Fibroblast of skin of left biceps (primary cell): ENCODE data around the gene CRYBG1.

Experiments
- DNase-seq, 2 experiments: peaks; one replicate each; pipeline ENCODE4 v3.0.0-alpha.2; 2013; ENCODE audit warnings: low read depth in 2 of 2

Gene CRYBG1

DNA sequence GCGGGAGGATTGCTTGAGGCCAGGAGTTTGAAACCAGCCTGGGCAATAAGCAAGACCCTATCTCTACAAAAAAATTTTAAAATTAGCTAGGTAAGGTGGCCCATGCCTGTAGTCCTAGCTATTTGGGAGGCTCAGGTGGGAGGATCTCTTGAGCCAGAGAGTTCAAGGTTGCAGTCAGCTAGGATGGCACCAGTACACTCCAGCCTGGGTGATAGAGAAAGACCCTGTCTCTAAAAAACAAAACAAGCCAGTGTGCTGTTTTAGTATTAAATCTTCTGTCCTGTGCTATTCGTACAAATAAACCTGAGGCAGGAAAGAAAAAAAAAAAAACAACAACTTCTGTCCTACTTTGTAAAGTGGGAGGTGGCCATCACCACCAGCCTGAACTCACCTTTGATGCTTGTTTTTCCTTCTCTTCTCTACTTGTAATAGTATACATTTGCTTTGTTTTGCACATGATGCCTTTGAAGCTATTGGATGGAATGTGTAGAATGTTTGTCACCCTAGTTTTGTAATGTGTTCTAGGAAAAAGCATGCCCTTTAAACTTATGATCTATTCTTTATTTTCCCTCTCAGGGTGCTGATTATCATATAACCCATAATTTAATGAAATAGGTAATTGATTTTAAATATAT is 102.5 kb downstream of the CRYBG1 start:
- DNase-seq = no peak

DNA sequence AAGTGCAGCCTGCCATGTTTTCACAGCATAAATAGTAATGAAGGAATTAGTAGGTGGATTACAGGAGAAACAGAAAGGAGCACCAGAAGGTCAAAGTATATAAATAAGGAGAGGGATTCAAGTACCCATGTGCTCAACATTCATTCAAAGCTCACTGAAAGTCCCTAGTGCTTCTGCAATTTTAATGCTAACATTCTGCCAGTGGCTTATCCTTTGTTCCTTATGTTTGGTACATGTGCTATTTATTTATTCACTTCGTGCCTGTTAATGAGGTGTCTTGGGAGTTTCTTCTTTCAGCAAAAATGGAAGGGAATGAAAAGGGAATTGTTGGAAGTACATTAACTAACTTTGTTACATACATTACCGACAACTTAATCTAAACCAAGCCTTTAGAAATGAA is 105.7 kb downstream of the CRYBG1 start:
- no peak for DNase-seq

DNA sequence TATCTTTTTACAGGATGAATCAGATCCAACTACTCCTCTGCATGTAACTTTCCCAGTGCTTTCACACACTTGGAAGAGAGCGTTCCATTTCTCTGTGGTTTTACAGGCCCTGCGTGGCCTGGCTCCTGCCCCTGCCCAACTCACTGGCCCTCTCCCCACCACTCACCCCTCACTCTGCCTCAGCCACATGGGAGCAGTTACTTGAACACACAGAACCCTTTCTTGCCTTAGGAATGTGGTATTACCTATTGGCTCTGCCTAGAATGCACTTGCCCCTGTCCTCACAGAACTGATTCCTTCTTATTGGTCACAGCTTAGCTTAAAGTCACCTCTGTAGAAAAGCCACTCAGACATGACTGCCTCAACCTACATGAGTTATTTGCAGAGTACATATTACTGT is 108.4 kb downstream of the CRYBG1 start:
- DNase-seq = no peak

DNA sequence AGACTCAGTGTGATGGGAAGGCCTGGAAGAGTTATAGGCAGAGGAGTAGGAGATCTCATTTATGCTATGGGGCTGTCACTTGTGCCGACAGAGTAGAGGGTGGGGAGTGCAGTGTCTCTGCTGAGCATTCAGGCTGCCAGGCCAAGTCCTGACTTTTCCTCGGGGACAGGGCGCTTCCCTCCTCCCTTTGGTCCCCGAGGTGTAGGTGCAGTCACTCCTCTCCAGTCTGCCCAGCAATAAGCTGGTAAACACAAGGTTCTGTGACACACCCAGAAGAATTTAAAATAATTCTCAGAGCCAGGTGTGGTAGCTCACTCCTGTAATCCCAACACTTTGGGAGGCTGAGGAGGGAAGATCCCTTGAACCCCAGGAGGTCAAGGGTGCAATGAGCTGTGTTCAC is 109.4 kb downstream of the CRYBG1 start:
- no peak for DNase-seq

DNA sequence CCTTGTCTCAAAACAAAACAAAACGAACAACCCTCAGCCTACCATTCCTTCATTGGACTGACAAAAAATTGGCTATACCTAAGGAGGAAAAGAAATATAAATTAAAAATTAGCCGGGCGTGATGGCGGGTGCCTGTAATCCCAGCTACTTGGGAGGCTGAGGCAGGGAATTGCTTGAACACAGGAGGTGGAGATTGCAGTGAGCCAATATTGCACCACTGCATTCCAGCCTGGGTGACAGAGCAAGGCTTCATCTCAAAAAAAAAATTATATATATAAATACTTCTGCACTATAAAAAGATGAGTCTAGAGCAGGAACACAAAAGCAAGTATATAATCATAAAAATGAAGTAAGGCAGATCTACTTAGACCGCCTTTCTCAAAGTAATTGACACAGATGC is 109.8 kb downstream of the CRYBG1 start:
- no peak for DNase-seq

DNA sequence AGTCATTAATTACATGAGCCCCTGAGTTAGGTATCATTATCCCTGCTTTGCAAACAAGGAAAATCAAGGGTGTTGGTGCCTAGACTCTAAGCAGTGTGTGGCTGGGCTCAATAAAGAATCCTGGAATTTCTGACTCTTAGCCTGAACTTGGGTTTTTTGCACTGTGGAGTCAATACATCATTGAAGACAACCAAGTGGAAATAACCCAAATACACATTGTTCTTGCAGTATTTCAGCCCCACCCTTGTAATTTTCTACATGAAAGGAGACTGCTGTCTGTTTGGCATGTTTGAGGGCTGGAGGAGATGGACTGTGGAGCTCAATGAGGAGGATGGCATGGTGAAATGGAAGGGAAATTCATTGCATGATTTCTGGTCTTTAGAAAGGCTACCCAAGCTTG is 110.3 kb downstream of the CRYBG1 start:
- DNase-seq = no peak

DNA sequence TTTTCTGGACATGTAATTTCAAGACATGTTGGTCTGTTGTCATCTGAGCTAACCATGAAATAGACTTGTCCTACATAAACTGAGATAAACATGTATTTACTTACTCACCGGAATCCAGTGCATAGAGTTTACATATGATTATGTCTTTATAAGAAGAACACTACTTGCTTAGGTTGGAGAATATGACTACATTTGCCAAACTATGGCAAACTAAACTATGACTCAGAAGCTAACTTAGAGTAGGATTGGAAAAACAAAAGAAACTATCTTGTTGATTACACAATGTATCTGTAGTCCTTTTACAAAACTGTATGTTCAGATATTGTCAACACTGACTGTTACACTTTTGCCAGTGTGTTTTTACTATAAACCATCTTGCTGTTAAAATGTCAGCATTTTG is 113.3 kb downstream of the CRYBG1 start:
- no peak for DNase-seq

DNA sequence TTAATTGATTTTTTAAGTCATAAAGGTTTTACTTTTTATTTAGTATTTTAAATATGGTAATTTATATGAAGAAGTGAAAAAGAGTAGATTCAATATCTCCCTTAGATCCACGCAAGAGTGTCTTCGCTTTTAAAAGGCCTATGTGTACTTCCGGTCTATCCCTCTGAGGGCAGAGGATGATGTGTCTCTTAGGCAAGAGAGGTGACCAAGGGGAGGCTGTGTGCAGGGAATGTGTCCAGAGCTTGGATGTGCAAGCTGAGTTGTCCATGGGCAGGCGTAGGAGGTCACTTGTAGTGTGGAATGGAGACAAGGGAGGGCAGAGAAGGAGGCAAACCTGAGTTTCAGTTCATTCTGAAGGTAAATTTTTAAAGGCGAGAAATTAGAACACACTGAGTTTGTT is 113.9 kb downstream of the CRYBG1 start:
- no peak for DNase-seq

DNA sequence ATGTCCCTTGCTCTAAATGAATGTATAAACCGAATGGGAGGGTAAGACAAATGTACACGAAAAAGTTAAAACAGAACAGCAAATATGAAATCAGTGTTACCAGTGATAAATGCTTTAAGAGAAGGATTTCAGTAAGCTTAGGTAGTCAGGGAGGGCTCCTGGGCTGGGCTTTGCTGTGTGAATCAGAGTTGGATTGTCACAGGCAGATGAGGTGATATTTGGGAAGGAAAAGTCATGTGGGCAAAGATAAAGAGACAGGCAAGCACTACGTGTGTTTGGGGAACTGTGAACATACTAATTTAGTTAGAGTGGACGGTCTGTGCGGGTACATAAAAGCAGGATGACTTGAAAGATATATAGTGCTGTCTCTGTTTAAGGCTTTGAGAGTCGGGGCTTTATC is 114.8 kb downstream of the CRYBG1 start:
- DNase-seq = no peak

DNA sequence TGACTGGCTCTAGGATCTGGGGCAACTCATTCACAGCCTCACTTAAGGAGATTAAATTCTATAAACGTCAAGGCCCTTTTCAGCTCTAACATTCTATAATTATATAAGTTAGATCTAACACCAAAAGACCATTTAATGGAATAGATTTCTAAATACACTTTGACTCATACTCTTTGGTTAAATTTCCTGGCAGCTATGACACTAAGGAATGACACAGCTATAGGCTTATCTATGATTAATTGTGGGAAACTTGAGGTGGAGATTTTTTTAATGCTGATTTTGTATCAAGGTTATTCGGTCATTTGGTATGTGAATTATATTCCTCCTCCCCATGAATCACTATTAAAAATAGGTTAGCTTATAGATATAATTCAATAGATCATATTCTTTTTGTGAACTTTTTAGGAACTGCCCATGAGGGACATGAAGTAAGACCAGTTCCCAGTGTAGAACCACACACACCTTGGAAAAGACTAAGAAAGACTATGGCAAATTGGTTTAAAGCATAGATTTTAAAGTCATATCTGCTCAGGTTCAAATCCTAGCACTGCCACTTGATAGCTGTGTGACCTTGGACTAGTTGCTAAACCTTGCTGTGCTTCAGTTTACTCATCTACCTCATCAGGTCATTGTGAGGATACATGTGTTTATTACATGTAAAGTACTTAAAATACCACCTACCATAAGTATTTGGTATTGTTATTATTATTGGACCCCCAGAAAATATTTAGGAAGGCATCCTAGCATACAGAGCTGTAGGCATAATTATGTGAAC is 116.0 kb downstream of the CRYBG1 start:
- peak; percentile 62 to 66 for DNase-seq

DNA sequence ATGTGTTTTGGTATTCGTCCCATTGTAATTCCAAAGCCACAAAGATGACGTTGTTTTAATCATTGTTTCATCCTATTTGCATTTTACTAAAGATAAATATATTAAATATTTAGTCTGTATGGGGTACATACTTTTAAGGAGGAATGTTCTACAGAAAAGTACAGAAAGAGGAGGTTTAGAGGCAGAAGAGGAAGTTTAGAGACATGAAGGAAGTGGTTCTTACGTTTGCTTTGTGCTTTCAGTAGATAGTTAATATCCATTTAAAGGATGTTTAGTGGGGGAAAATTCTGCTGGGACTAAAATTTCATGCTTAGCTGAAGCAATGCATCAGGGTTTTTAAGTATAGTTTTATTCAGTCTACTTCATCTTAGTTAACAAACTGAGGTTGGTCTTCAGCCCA is 116.6 kb downstream of the CRYBG1 start:
- DNase-seq = no peak

DNA sequence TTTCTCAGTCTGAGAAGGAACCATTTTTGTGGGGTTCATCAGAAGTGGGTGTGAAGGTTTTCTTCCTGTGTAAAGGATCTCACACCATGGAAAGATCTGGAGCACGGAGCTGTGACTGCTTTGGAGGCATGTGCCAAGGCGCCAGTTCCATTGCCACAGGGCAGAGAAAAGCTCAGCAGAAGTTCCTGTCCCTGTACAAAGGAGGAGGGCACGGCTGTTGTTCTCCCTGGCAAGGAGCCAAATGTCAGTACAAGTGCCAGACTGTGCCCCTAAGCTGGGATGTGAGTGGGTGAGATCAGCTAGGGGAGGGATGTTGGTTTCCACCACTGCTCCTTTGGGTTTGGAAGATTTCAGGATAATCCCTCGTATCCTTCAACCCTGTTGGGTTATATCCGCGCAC is 117.3 kb downstream of the CRYBG1 start:
- DNase-seq = no peak

DNA sequence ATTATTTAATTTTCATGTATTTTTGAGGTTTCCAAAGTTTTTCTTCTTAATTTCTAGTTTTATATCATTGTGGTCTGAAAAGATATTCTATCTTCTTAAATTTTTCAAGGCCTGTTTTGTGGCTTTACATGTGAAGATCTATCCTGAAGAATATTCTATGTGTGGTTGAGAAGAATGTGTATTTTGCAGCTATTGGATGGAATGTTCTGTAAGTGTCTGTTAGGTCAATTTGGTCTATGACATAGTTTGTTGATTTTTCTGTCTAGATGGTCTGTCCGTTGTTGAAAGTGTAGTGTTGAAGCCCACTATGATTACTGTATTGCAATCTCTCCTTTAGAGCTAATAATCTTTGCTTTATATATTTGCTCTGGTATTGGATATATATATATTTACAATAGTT is 125.7 kb downstream of the CRYBG1 start:
- no peak for DNase-seq

DNA sequence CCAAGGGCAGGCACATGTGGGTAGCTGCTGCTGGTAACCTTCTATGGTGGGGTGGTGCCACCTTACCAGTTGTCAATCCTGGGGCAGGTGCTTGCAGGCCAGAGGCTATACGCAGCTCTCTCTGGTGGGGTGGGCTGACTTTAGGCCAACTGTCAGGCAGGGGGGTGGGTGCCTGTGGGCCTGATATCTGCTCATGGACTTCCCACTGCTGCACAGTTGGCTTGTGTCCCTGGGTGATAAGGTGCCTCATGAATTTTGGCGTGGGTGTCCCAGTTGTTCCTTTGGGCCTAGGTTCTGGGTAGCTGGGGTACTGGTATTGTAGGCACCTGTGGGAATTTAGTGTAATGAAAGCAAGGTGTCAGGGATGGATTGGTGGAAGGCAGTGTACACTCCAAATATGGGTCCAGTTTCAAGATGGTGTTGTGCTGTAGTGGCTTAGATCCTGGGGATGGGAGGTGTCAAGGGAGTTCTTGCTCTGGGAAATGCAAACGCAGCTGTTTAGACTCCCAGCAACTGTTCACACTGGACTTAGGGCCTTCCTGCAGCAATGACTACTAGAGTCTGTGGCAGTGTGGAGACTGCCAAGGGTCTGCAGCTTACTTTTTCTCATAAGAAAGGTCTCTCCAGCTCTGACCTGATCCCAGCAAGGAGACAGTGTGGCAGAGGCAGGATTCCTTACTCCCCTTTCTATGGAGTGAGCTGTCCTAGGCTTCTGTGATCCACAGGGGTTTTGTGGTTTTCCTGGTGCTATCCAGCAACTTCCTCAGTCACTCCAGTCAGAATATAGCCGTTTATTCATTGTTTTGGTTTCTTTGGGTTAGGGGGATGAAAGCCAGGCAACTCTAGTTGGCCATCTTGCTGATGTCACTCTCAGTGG is 128.2 kb downstream of the CRYBG1 start:
- DNase-seq = no peak

DNA sequence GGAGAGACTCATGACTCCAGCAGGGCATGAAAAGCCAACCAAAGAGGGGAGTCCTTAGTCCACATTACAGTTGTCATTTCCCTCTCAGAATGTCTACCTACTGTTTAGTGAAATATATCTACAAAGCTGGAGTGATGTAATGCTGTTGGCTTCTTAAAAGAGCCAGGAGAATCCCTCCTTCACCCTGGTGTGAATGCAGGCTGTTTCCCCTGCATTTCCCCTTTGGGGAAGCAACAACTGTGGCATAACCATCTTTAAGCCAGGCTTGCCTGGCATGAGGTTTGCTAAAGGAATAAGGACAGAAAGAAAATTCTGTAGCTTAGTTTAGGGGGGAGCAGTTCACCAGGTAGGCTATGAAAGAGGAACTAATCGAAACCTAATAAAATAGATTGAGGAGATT is 129.5 kb downstream of the CRYBG1 start:
- DNase-seq = no peak

DNA sequence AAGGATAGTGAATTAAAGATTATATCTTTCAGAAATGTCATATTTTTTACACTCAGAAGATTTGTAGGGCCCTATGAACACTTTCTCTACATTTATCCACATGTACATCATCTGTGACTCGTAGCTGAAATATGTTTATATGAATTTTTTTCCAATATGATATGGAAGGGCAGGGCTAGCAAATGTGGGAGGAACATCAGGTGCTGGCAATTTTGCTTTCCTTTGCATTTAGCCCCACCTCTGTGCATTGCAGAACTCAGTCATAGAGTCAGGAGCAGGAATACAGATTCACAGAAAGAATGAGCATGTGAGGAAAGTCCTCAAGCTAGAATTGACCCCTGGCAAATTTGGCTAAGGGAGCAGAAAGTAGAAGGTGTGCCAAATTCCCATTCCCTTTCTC is 129.9 kb downstream of the CRYBG1 start:
- no peak for DNase-seq

DNA sequence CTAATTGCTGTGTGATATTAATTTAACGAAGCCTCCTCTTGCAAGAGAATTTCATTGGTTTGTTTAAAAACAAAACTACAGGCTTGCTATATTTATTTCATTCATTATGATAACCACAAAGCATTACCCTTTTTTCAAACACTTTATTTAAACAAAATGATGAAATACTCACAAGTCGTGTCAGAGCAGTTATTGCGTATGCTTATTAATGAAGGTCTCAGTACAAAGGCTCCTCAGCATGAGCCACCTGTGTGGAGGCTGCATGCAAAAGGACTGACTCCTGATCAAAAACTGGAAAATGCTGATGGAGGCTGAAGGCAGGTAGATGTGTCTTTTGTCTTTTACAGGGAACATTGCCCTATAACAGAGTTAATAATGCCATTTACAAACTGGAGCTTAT is 130.5 kb downstream of the CRYBG1 start:
- no peak for DNase-seq

DNA sequence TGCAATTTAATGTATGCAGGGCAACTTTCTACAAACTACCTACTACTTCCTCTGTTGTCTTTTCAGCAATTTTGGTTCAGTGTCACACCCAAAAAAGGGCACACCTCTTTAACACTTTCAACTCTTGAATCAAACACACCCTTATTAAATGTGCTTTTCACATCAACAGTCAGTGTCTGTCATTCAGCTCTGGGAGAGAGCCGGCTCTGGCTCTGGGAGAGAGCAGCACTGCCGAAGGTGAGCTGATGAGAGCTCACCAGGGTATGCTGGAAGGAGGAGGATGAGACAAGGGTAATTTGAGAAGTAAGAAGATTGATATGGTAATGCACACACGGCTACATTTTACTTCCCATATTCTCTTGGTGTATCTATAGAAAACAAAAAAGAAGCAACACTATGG is 134.5 kb downstream of the CRYBG1 start:
- no peak for DNase-seq

DNA sequence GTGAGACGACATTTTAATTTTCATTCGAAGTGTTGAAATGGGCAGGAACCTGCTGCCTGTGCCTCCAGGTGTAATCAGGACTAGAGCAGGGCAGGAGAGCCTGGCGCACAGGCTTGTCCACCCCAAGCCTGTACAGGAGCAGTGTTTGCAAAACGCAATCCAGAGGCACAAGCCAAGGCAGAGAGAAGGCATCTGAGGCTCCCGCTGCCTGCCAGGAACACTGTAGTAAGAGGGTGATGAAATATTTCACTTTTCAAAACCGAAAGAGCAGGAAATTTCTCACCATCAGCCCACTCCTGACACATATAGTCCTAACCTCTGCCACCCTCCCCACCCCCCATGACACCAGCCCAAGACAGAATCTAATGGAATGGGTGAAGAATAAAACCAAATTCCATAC is 136.3 kb downstream of the CRYBG1 start:
- DNase-seq = no peak

DNA sequence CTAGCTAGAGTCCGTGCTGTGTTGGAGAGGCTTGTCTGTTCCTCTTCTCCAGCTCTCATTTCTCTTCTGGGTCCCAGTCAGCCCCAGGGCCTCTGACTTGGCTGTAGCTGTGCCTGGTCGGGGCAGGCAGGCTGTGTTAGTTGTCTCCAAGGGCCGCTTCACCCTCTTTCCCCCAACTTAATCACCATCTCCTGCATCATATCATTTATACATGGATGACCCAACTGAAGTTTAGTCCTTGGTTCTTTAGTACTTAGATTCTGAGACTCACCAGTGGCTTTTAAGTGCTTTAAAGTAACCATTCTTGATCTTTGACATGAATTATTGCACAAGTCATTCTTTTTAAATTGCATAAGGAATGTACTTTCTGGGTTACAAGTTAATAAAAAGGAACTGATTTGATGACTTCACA is 141.4 kb downstream of the CRYBG1 start:
- DNase-seq = no peak

DNA sequence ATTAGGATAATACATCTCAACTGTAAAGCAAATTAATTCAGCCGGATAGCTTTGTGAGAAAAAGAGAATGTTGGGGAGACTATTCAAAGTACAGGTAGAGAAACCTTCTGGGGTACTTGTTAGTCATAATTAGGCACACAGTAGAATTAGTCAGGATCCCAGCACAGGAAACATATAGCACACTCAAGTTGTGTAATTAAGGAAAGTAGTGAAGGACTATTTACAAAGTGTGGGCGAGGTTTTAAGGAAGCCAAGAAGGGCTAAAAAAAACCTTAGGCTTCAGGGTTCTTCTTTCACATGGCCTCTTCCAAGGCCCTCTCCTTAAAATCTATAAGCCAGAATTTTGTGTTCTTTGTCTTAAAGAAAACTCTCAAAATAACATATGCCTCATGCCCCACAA is 142.0 kb downstream of the CRYBG1 start:
- no peak for DNase-seq

DNA sequence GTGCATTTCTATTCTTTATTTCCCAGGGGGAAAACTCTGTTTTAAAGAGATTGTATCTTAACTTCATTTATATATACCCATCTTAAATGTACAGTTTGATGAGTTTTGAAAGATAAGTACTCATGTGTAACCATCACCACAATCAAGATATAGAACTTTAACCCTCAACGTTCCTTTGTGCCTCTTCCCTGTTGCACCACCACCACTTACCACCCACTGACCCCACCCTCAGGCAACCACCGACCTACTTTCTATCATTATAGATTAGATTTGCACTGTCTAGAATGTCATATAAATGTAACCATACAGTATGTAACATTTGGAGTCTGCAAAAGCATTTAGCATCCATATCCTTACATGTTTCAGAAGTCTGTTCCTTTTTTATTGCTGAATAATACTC is 147.8 kb downstream of the CRYBG1 start:
- no peak for DNase-seq

DNA sequence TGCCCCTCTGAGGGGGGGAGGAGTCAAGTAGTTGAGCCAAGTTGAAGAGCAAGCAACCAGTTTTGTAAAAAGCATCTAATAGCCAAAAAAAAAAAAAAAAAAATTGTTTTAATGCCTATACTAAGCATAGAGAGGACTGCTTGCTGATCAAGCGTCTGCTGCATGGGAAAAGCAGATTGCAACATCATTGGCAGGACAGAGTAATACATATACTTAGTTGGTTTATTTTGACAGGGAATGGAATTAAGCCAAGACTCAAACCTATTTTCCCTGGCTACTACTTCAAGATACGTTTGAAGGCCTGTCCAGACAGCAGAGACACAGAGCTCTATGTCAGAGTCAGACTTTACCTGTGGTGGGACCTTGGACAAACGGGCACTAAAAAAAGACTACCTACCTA is 148.3 kb downstream of the CRYBG1 start:
- DNase-seq = no peak
